ENCODE measurements around the gene LAYN.
A peak's percentile ranks its signal among the peaks of the same experiment; 100 is the strongest.

The LAYN gene

DNA sequence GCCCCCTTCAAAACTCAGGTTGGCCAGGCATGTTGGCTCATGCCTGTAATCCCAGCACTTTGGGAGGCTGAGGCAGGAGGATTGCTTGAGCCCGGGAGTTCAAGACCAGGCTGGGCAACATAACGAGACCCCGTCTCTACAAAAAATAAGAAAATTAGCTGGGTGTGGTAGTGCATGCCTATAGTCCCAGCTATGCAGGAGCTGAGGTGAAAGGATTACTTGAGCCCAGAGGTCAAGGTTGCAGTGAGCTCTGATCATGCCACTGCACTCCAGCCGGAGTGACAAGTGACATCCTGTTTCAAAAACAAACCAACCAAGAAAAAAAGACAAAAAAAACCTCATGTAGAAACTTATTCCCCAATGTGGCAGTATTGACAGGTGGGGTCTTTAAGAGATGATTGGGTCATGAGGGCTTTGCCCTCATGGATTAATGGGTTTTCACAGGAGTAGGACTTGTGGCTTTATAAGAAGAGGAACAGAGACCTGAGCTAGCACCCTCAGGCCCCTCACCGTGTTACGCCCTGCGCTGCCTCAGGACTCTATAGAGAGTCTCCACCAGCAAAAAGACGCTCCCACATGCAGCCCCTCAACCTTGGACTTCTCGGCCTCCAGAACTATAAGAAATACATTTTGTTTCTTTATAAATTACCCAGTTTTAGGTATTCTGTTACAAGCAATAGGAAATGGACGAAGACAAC, 22.3 kb downstream of the LAYN start:
- no peak for DNase-seq

DNA sequence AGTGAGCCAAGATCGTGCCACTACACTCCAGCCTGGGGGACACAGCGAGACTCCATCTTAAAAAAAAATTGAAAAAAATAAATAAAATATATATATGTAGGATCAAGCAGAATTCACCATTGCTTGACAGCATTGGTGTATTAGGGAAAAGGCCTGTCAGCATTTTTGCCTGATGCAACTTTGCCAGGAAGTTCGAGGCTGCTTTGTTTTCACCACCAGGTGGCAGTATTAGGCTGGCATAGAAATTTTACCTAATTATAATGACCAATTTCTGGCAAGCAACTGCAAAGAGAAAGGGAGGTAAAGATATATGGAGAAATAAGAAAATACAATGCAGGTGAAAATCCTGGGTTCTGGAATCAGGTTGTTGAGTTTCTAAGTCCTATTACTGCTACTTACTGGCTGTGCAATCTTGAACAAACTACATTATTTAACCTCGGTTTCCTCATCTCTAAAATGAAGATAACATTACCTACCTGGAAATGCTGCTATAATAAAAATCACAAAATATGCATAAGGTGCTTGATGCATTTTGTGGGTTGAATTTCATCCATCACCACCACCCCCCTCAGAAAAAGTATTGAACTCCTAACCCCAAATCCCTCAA, 24.7 kb downstream of the LAYN start:
- DNase-seq, result peak; percentile 39

DNA sequence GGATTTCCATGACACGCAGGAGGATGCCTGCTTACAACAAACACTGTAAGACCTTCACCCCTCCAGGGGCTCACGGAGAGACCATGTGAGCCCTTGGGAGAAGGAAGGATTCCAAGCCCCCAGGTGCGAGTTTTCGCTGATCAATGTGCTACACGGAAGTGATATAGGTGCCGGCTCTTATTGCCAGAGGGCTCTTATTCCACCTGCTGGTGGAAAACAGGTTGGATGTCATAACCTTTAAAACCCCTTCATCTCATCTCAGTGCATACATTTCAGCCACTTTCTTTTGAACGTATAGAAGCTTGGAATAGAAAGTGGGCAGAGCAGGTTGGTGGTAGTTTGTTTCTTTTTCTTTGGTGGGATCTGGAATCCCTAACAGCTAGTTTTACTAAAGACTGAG, 25.8 kb downstream of the LAYN start:
- no peak for DNase-seq

DNA sequence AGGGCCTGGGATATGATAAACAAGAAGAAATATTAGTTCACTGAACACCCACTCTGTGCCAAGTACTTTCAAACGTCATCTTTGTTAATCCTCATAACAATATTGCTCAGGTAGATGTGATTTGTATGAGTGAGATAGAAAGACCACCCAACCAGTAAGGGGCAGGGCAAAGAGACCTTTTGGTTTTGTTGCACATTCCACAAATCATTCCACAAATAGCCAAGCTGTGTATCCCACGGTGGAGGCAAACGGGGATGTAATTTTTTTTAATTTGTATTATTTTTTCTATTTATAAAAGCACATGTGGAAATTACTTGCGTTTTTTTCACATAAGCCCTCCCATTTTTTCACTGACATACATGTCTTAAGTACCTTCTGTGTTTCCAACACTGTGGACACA, 29.0 kb downstream of the LAYN start:
- no peak for DNase-seq

DNA sequence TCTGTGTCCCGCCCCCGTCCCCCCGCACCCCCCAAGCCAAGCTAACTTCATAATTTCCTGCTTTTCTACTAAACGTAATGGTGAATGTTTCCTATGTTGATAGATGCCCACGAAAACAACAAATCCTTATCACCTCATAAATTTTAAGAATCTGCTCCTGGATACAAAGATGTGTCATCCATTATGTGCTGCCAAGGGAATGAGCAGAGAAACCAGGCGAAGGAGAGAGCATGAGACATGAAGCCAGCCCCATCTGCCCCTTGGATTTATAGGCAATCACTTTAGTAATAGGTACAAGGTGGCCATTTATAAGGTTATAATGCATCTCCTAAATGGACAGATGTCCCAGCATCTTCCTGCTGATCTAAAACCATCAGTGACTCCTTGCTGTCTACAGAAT, 30.3 kb downstream of the LAYN start:
- DNase-seq, result no peak

DNA sequence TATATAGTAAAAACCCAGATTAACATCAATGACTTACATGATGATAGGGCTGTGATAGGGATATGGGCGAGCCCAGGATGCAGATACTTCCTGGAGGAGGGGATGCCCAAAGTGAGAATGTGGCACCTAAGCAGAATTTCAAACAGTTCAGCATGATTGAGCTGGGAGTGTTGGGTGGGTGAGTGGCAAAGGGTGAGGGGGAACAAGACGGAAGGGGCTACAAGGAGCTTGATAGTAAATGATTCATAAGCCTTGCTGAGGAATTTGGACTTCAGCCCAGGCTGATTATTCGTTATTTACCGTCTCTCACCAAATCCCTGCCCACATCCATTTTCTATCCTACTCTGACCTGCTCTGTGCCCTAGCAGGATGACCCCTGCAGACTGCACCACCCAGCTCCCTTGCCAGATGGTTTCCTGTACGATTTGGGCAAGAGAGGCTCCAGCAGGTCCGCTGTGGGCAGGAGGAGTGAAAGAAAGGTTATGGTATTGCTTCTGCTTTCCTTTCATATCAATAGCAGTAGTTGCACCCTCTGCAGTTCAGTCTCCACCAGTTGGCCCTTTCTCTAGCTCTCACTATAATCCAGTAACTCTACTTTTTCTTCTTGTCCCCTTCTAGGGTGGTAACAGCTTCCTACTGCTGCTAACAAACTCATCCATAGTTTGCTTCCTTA, 31.4 kb downstream of the LAYN start:
- no peak for DNase-seq

DNA sequence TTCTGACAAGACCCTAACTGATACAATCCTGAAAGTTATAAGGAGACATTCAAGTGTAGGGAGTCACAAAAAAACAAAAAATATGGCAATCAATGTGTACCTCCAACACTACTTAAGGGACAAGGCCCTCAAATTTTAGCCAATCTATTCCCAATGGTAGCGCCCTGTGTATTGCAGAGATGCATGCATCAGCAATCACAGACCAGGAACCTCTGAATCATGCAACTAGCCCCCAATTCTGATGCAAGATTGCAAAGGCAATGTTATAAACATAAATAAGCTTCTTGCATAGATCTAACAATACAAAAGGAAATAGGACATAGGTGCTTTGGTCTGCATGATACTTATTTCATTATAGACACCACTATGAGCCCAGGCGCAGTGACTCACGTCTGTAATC, 32.1 kb downstream of the LAYN start:
- no peak for DNase-seq

DNA sequence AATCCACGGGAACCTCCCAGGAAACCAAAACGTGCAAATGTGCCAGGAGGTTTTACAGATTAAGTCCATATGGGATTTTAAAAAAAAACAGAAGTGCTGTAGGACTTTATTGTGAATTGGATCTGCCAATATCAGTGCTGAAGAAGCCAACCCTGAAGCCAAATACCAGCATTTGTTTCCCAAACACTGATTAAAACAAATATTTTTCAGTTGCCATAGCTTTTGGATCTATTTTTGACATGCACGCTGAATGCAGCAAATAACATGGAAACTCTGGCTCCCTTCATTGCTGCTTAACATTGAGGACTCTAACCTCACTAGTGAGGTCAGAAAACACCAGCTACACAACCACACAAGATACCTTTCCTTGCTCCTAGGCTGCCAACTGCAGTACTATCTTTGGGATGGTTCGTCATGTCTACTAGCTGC, 33.3 kb downstream of the LAYN start:
- DNase-seq, result no peak

DNA sequence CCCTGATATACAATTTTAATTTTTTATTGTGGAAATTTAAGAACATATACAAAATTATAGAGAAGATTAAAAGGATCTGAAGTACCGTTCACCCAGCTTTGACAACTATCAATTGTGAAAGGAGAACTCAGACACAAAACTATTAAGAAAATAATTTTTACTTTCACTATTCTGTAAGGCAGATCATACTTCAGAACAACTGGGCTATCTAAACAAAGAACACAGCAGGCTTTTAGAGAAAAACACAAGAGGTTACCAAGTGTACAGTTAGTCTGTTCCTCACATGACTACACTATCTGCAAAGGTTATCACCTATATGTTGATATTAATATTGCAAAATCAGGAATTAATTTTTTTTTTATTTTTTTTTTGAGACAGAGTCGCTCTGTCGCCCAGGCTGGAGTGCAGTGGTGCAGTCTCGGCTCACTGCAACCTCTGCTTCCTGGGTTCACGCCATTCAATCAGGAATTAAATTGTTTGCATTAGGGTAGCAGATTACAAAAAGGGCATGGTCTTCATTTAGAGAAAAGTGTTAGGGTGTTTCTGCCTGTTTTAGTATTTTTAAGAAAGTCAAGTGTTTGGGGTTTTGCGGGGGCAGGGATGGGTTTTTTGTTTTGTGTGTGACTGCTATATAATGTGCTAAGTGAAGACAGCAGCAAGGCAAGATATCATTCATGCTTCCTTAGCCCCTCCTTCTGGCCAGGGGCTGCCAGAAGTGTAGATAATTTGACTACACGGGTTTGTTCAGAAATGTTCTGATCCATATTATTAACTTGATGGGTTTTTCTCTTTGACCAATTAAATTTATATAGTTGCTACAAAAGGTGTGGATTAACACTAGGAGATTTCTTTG, 34.1 kb downstream of the LAYN start:
- no peak for DNase-seq

DNA sequence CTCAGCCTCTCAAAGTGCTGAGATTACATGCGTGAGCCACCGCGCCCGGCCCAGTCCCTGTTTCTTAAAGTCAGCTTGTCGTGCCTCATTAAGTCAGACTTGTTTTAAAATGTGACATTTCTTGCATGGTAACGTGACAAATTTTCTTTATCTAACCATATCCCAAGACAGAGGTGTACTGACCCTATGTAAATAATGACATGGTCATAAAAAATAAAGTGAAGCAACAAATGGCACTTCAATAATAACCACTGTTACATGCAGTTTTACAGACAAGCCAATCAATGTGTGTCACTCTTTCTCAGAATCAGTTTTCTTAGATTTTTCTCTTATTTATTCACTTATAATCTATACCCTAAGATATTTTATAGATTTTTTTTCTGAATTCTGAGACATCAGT, 35.2 kb downstream of the LAYN start:
- no peak for DNase-seq

DNA sequence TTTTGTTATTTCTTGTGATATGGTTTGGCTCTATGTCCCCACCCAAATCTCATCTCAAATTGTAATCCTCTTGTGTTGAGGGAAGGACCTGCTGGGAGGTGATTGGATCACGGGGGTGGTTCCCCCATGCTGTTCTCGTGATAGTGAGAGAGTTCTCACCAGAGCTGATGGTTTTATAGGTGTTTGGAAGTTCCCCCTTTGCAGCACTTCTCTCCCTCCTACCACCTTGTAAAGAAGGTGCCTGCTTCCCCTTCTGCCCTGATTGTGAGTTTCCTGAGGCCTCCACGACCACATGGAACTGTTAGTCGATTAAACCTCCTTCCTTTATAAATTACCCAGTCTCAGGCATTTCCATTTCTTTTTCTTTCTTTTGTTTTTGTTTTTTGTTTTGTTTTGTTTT, 37.3 kb downstream of the LAYN start:
- no peak for DNase-seq

DNA sequence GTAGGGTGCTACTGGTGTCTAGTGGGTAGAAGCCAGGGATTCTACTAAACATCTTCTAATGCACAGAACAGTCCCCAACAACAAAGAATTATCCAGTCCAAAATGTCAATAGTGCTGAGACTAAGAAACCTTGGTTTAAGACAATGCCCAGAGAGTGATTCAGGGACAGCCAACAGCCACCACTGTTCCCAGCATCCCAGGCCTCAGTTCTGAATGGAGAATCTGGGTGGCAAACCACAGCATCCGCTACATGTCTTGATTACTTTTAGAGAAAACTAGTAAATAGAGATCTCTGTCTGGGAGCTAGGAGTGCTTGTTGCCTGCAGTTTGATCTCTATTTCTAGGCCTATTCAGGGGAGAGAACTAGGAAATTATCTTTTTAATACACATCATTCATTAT, 40.8 kb downstream of the LAYN start:
- no peak for DNase-seq

DNA sequence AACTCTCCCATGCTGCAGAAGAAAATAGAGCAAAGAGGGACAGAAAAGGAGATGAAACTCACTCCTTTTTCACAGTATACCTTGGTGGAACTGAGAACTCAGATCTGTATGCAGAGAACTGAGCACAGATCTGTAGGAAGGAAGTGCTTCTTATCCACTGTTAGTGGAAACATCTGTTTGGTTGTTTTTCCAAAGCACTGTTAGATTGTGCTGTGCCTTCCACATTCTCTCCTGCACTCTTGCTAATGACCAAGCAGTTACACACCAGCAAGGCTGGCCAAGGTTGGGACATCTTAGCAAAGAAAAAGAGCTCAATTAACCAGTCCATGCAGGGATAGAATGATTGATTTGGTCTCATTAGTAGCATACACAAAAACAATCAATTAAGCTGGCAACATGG, 41.6 kb downstream of the LAYN start:
- no peak for DNase-seq

DNA sequence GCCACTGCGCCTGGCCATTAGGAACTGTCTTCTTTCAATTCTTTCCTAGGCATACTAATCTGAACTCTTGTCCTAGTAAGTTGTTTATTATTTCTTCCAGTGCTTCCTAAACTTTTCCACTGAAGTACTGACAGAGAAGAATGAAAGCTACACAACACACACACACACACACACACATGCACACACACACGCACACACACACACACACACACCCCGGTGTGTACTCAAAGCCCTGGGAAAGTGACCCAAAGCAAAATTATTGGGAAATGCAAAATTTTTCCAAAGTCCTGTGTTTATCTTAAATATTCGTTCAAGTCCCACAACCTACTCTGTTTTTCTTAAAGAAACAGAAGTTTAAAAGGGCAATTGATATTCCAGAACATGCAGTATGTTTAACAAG, 42.4 kb downstream of the LAYN start:
- DNase-seq, result no peak

DNA sequence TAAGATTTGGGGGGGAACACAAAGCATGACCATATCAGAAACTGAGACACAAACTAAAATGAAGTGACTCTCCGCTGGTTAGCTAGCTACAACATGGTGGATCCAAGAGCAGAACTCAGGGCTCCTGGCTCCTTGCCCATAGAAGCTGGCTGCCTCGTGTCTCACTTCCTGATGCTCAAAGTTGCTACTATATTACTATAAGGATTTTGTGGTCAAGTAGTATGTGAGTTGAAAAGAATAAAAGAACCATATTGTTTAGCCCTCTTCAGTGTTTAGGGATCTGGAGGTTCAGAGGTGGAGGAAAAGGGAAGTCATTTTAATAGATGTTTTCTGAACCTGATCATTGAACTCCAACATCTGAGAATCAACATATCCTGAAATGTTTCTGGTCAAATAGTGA, 44.9 kb downstream of the LAYN start:
- DNase-seq, result no peak

DNA sequence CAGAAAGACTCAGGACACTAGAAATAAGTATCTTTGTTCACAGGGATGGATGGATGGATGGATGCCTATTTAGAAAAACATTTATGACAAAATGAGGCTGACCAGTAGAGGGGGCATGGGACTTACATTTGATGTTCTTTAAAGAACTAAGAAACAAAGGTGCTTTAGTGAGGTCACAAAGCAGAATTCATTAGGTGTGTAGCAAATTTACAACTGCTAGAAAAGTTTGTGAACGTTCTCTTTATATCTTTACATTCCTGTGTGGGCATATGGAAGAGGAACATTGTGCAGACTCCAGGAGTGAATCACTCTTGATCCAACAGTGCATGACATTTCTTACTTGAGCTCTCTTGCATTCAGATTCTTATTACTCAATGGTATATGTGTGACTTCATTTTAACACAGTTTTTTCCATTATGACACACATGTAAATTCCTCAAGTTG, 45.9 kb downstream of the LAYN start:
- DNase-seq, result peak; percentile 35

DNA sequence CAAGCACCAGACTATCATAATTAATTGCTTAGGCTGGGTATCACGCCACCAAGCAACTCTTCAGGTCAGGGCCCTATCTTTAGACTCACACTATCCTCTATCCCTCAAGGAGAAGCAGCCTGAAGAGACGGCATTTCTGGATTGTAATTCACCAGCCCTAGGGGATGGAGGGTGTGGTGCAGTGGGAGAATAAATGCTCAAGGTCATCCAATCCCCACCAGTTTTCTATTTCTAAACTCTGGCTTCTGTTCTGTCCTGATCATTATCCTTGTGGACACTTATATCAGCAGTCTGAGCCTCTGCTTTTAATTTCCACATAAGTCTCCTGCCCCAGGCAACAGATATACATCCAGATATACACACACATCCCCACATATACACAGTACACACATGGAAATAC, 48.6 kb downstream of the LAYN start:
- no peak for DNase-seq

DNA sequence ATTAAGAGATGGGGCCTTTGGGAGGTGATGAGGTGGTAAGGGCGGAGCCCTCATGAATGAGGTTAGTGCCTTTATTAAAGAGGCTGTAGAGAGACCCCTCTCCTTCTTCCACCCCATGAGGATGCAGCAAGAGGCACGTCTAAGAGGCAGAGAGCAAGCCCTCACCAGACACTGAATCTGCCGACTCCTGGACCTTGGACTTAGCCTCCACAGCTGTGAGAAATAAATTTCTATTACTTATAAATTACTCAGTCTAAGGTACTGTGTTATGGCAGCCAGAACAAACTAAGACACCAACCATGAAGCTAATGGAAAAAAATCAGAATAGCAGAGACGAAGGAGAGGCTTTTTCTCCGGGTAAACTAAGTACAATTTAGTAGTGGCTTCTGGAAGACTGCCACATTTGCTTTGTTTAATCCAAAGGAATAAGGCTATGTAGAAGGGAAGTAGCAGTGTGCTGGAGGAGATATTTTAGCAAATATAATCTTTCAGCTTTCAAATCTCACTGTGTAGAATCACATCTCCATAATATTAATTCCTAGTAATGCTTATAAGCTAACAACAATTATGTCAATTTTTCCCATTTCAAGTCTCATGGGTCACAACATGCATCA, 49.5 kb downstream of the LAYN start:
- no peak for DNase-seq

DNA sequence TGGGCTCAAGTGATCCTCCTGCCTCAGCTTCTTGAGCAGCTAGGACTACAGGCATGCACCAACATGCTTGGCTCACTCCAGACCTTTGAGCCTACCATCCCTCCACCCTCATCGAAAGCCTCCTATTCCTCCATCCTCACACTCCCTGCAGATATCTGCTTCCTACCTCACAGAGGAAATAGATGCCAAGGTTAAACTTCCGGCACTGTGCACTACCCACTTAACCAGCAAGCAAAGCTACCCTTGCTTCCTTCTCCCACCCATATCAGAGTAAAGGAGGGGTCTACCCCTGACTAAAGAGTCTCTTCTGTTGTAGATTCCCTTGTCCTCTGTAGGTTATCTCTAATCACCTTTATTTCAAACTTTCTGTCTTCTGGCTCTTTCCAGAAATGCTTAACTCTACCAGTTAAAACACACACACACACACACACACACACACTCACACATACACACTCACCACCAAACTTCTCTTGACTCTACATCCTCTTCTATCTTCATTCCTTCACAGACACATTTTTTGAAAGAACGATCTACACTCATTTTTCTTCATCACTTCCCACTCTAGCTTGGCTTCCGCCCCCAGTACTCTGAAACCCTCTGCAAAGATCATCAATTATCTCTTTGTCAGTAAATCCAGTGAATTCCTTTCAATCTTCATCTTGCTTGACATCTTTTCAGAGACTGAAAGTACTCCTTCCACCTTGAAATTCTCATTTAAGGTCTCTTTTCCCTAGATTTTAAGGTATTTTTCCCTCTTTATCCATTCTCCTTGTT, 50.9 kb downstream of the LAYN start:
- DNase-seq, result no peak

DNA sequence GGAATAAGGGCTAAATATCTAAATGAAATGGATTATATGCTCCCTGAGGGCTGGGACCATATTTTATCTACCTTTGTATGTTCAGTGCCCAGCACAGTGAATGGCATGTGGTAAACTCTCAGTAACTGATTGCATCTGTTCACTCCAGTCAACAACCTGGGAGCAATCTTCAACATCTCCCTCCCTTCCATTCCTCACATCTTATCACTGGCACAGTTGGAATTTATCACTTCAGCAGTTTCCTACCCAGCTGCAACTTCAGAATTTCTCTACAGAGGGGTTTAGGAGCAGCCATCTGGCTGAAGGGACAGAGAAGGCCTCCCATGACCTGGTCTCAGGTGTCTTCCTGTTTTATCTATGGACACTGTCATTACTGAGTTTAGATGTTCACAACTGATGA, 52.0 kb downstream of the LAYN start:
- DNase-seq, result no peak

DNA sequence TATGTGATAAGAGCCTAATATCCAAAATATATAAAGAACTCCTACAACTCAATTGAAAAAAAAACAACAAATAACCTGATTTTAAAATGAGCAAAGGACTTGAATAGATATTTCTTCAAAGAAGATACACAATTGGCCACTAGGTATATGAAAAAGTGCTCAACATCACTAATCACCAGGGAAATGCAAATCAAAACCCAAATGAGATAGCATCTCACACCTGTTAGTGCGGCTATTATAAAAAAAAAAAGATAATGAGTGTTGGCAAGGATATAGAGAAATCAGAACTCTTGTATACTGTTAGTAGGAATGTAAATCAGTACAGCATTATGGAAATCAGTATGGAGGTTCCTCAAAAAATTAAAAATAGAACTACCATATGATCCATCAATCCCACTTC, 55.8 kb downstream of the LAYN start:
- no peak for DNase-seq

DNA sequence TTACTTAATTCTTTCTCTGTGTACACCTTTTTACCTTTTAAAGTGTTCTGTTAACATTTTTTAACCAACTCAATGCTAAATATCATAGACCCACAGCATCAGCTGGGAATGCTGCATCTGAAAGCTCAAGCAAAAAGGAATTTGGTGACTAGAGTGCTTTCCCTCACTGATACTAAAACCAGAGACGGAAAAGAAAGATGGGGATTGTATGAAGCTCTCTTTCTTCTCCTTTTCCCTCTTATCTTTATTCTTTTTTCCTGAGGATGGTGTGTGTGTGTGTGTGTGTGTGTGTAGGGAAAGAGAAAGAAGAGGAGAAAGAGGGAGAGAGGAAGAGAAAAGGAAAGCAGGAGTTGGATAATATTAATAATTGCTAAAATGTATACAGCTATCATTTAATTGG, 57.6 kb downstream of the LAYN start:
- no peak for DNase-seq

Measured in NCI-H2227 treated with DMSO at 0.1 percent for 48 hours (cell line).